Amniotic stem cell (primary cell): ENCODE measurements around the gene SCFD2.
"Not testable (repeated sequence)": the region's sequence is repeated elsewhere in the genome, so short reads cannot be mapped to it uniquely, and the experiment has no call there.

Source experiments
- DNase-seq: peaks from one replicate; lab custom pipeline; 2025; lab: John Stamatoyannopoulos, UW

Gene SCFD2

GRCh38 chr4:53013873-53014775 is 351.7 kb downstream of the SCFD2 start:
- no peak for DNase-seq

- DNase-seq = no peak
Observed at GRCh38 chr4:53012738-53013137, 353.1 kb downstream of the SCFD2 start.

- no peak for DNase-seq
Observed at GRCh38 chr4:53011259-53011905, 354.5 kb downstream of the SCFD2 start.

GRCh38 chr4:53010318-53010717 is 355.5 kb downstream of the SCFD2 start:
- DNase-seq = no peak

- no peak for DNase-seq
Observed at GRCh38 chr4:53009824-53010223, 356.0 kb downstream of the SCFD2 start.

GRCh38 chr4:53007024-53007423 is 358.8 kb downstream of the SCFD2 start:
- DNase-seq = no peak

GRCh38 chr4:53005808-53006207 is 360.1 kb downstream of the SCFD2 start:
- no peak for DNase-seq

- no peak for DNase-seq
Observed at GRCh38 chr4:53005149-53005546, 360.7 kb downstream of the SCFD2 start.

GRCh38 chr4:53004497-53005148 is 361.2 kb downstream of the SCFD2 start:
- no peak for DNase-seq

- DNase-seq = no peak
Observed at GRCh38 chr4:53003959-53004358, 361.9 kb downstream of the SCFD2 start.

- no peak for DNase-seq
Observed at GRCh38 chr4:53000560-53000959, 365.3 kb downstream of the SCFD2 start.

GRCh38 chr4:52999626-53000025 is 366.2 kb downstream of the SCFD2 start:
- no peak for DNase-seq

GRCh38 chr4:52998413-52998812 is 367.4 kb downstream of the SCFD2 start:
- no peak for DNase-seq

- DNase-seq = no peak
Observed at GRCh38 chr4:52997132-52997416, 368.8 kb downstream of the SCFD2 start.

GRCh38 chr4:52996261-52997131 is 369.4 kb downstream of the SCFD2 start:
- DNase-seq = no peak

- no peak for DNase-seq
Observed at GRCh38 chr4:52995360-52996030, 370.4 kb downstream of the SCFD2 start.

- DNase-seq = no peak
Observed at GRCh38 chr4:52994567-52994966, 371.3 kb downstream of the SCFD2 start.

- no peak for DNase-seq
Observed at GRCh38 chr4:52993771-52994170, 372.1 kb downstream of the SCFD2 start.

- DNase-seq = not testable (repeated sequence)
Observed at GRCh38 chr4:52992551-52992950, 373.3 kb downstream of the SCFD2 start.

GRCh38 chr4:52991472-52991871 is 374.4 kb downstream of the SCFD2 start:
- DNase-seq = no peak

- DNase-seq = no peak
Observed at GRCh38 chr4:52990706-52991105, 375.2 kb downstream of the SCFD2 start.

GRCh38 chr4:52989865-52990264 is 376.0 kb downstream of the SCFD2 start:
- no peak for DNase-seq
